Hindlimb muscle (tissue), 1 donor: ENCODE data around the gene CNOT11. TPM values are rescaled to one million over a fixed set of nuclear protein-coding genes. Genes with fewer than 3 reads are reported as not detected.

ENCODE experiments used
- DNase-seq: peaks from one replicate; pipeline ENCODE4 v3.0.0-alpha.2; 2013
- polyA plus RNA-seq: library from polyadenylated mRNA; unstranded; fragments of 120-200 nt; gene quantifications from one replicate; pipeline ENCODE4 v1.2.1, GENCODE V29; 2013; ENCODE audit not compliant: insufficient read length

Gene CNOT11
- polyA plus RNA-seq, 1 donor: 30.0 TPM

GRCh38 chr2:101278925-101279324 lies 26.2 kb downstream of the CNOT11 start:
- DNase-seq: no peak

- DNase-seq: no peak
These were observed 28.8 kb downstream of the CNOT11 start for GRCh38 chr2:101281482-101281881.

GRCh38 chr2:101282980-101283379 lies 30.3 kb downstream of the CNOT11 start:
- DNase-seq: no peak

- no peak for DNase-seq
These were observed 34.0 kb downstream of the CNOT11 start for GRCh38 chr2:101286684-101287083.

GRCh38 chr2:101287303-101287702 lies 34.6 kb downstream of the CNOT11 start:
- DNase-seq: no peak

- no peak for DNase-seq
These were observed 38.0 kb downstream of the CNOT11 start for GRCh38 chr2:101290711-101291110.

GRCh38 chr2:101291973-101292372 lies 39.3 kb downstream of the CNOT11 start:
- no peak for DNase-seq

- DNase-seq: no peak
These were observed 40.9 kb downstream of the CNOT11 start for GRCh38 chr2:101293544-101293943.

GRCh38 chr2:101294861-101295260 lies 42.2 kb downstream of the CNOT11 start:
- DNase-seq: no peak

- DNase-seq: no peak
These were observed 43.2 kb downstream of the CNOT11 start for GRCh38 chr2:101295895-101296294.

GRCh38 chr2:101296371-101296770 lies 43.7 kb downstream of the CNOT11 start:
- no peak for DNase-seq

- DNase-seq: no peak
These were observed 44.7 kb downstream of the CNOT11 start for GRCh38 chr2:101297383-101297782.

- no peak for DNase-seq
These were observed 46.9 kb downstream of the CNOT11 start for GRCh38 chr2:101299604-101300003.

GRCh38 chr2:101300164-101300563 lies 47.5 kb downstream of the CNOT11 start:
- no peak for DNase-seq

- DNase-seq: no peak
These were observed 48.1 kb downstream of the CNOT11 start for GRCh38 chr2:101300836-101301235.

- no peak for DNase-seq
These were observed 49.3 kb downstream of the CNOT11 start for GRCh38 chr2:101302016-101302415.

GRCh38 chr2:101303688-101304087 lies 51.0 kb downstream of the CNOT11 start:
- DNase-seq: no peak

GRCh38 chr2:101305035-101305434 lies 52.3 kb downstream of the CNOT11 start:
- DNase-seq: no peak

GRCh38 chr2:101305492-101306078 lies 52.9 kb downstream of the CNOT11 start:
- DNase-seq: no peak

- no peak for DNase-seq
These were observed 53.7 kb downstream of the CNOT11 start for GRCh38 chr2:101306410-101306809.

GRCh38 chr2:101307503-101307902 lies 54.8 kb downstream of the CNOT11 start:
- no peak for DNase-seq

GRCh38 chr2:101307950-101308431 lies 55.3 kb downstream of the CNOT11 start:
- peak; percentile 33 for DNase-seq

- DNase-seq: peak; percentile 95
These were observed 55.9 kb downstream of the CNOT11 start, which contains the start of gene RNF149 for GRCh38 chr2:101308432-101309210. RNF149 (minus strand) TSS chr2:101308701; CDS start chr2:101308588, 113 bp downstream.
